Measurements from ENCODE around the gene PDC.
"Not testable (repeated sequence)": the region's sequence is repeated elsewhere in the genome, so short reads cannot be mapped to it uniquely, and the experiment has no call there.

Gene PDC

GRCh38 chr1:186473047-186473446 lies 12.1 kb upstream of the PDC start:
- no peak for DNase-seq (ENCODE audit: extremely low read depth in 1 of 2, low read depth in 1 of 2)

GRCh38 chr1:186465946-186466345 lies 5.0 kb upstream of the PDC start:
- DNase-seq (ENCODE audit: extremely low read depth in 1 of 2, low read depth in 1 of 2), result no peak

GRCh38 chr1:186465491-186465890 lies 4.6 kb upstream of the PDC start:
- not testable (repeated sequence) for DNase-seq (ENCODE audit: extremely low read depth in 1 of 2, low read depth in 1 of 2)

GRCh38 chr1:186463926-186464325 lies 3.0 kb upstream of the PDC start:
- DNase-seq (ENCODE audit: extremely low read depth in 1 of 2, low read depth in 1 of 2), result no peak

- DNase-seq (ENCODE audit: extremely low read depth in 1 of 2, low read depth in 1 of 2), result no peak
Observed at GRCh38 chr1:186463511-186463910, 2.6 kb upstream of the PDC start.

- DNase-seq (ENCODE audit: extremely low read depth in 1 of 2, low read depth in 1 of 2), result not testable (repeated sequence)
Observed at GRCh38 chr1:186459161-186459560, 1.8 kb downstream of the PDC start.

- no peak for DNase-seq (ENCODE audit: extremely low read depth in 1 of 2, low read depth in 1 of 2)
Observed at GRCh38 chr1:186456729-186457255, 4.1 kb downstream of the PDC start.

- DNase-seq (ENCODE audit: extremely low read depth in 1 of 2, low read depth in 1 of 2), result no peak
Observed at GRCh38 chr1:186454981-186455380, 5.9 kb downstream of the PDC start.

GRCh38 chr1:186446152-186446551 lies 14.8 kb downstream of the PDC start:
- no peak for DNase-seq (ENCODE audit: extremely low read depth in 1 of 2, low read depth in 1 of 2)

GRCh38 chr1:186443638-186444037 lies 17.3 kb downstream of the PDC start:
- no peak for DNase-seq (ENCODE audit: extremely low read depth in 1 of 2, low read depth in 1 of 2)

- no peak for DNase-seq (ENCODE audit: extremely low read depth in 1 of 2, low read depth in 1 of 2)
Observed at GRCh38 chr1:186442651-186443375, 18.1 kb downstream of the PDC start.

GRCh38 chr1:186440584-186440983 lies 20.3 kb downstream of the PDC start:
- no peak for DNase-seq (ENCODE audit: extremely low read depth in 1 of 2, low read depth in 1 of 2)

- DNase-seq (ENCODE audit: extremely low read depth in 1 of 2, low read depth in 1 of 2), result no peak
Observed at GRCh38 chr1:186438567-186438966, 22.3 kb downstream of the PDC start.

- no peak for DNase-seq (ENCODE audit: extremely low read depth in 1 of 2, low read depth in 1 of 2)
Observed at GRCh38 chr1:186435336-186435735, 25.6 kb downstream of the PDC start.

- DNase-seq (ENCODE audit: extremely low read depth in 1 of 2, low read depth in 1 of 2), result no peak
Observed at GRCh38 chr1:186429017-186429416, 31.9 kb downstream of the PDC start.

GRCh38 chr1:186426118-186426517 lies 34.8 kb downstream of the PDC start:
- DNase-seq (ENCODE audit: extremely low read depth in 1 of 2, low read depth in 1 of 2), result no peak

GRCh38 chr1:186424539-186424938 lies 36.4 kb downstream of the PDC start:
- DNase-seq (ENCODE audit: extremely low read depth in 1 of 2, low read depth in 1 of 2), result no peak

GRCh38 chr1:186421446-186421845 lies 39.5 kb downstream of the PDC start:
- DNase-seq (ENCODE audit: extremely low read depth in 1 of 2, low read depth in 1 of 2), result no peak

- no peak for DNase-seq (ENCODE audit: extremely low read depth in 1 of 2, low read depth in 1 of 2)
Observed at GRCh38 chr1:186420923-186421322, 40.0 kb downstream of the PDC start.

- DNase-seq (ENCODE audit: extremely low read depth in 1 of 2, low read depth in 1 of 2), result no peak
Observed at GRCh38 chr1:186420311-186420710, 40.6 kb downstream of the PDC start.

GRCh38 chr1:186418503-186418902 lies 42.4 kb downstream of the PDC start:
- DNase-seq (ENCODE audit: extremely low read depth in 1 of 2, low read depth in 1 of 2), result no peak

- no peak for DNase-seq (ENCODE audit: extremely low read depth in 1 of 2, low read depth in 1 of 2)
Observed at GRCh38 chr1:186413319-186413718, 47.6 kb downstream of the PDC start.

GRCh38 chr1:186409091-186409490 lies 51.8 kb downstream of the PDC start:
- no peak for DNase-seq (ENCODE audit: extremely low read depth in 1 of 2, low read depth in 1 of 2)
